ENCODE data around the gene MZF1. TPM values are rescaled to one million over a fixed set of nuclear protein-coding genes. Genes with fewer than 3 reads are reported as not detected.

The MZF1 gene
- total and polyA plus RNA-seq, 9 of the 15 experiments (the other 6 are each of a cell fraction or from before 2014, with no cell fraction given), result 0.31 to 29.3 (median 11.5) TPM

DNA sequence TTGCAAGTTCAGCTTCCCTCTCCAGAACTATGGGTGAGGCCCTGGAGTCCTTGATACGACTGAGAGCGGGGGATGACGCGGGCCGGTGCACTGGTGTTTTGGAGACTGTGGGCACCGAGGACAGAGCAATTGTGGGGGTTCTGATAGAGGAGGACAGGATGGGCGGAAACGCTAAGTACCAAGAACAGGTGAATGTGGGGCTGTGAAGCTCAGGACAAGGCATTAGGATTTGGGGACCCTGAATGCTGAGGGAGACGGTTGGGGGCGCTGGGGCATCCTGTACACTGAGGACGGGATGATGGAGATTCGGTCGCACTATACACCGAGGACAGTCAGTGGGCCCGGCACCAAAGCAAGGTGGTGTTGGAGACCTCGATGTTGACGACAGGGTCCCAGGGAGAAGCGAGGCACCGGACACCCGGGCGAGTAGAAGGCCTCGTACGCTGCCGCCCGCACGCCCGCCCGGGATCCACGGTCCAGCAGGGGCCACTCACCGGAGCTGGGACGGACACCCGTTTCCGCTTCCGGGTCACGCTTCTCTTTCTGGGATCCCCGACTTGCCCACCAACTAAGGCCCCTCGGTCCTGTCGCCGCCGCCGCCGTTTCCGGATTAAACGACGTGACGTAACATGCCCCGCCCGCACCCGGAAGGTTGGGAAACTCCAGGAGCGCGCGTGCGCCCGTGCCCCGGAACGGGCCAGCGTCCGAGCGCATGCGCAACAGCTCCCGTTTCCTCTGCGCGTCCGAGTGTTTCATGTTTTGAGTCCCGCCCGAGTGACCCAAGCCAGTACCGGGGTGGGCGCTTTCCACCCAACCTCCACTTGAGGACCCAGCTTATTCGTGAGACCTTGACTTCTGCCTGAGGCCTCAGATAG, 18.4 kb downstream of the MZF1 start, which contains the start of gene CHMP2A (continued):
- TF ChIP-seq ZNF785 (CRISPR knock-in tag; IDR thresholded peaks at IDR 0.05), result no peak
- TF ChIP-seq, protein P1, sequence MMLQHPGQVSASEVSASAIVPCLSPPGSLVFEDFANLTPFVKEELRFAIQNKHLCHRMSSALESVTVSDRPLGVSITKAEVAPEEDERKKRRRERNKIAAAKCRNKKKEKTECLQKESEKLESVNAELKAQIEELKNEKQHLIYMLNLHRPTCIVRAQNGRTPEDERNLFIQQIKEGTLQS (IDR thresholded peaks at IDR 0.05), result peak; percentile 87
- TF ChIP-seq, protein P1 (CRISPR knock-in tag; conservative IDR thresholded peaks at IDR 0.05), result peak; percentile 15; the same call in 1 of the 2 replicates
- no peak for TF ChIP-seq GATA2 (CRISPR knock-in tag; IDR thresholded peaks at IDR 0.05)
- TF ChIP-seq HMG20B (CRISPR knock-in tag; IDR thresholded peaks at IDR 0.05), result peak; percentile 60; the same call in 1 of the 2 replicates
- TF ChIP-seq JUND (IDR thresholded peaks at IDR 0.05; ENCODE audit: borderline replicate concordance, low read depth, low read length), result peak; percentile 76
- TF ChIP-seq JUND (tag; IDR thresholded peaks at IDR 0.05; ENCODE audit: borderline replicate concordance, low read depth, low read length), result peak; percentile 37; the same call in 1 of the 3 replicates
- TF ChIP-seq DNMT1 (IDR thresholded peaks at IDR 0.05), result no peak; the same call in 1 of the 2 replicates
- peak; percentile 94 for TF ChIP-seq CCNT2 (IDR thresholded peaks at IDR 0.05; ENCODE audit: borderline replicate concordance, extremely low read depth, insufficient read length, low read depth, low read length)
- peak; percentile 99 for TF ChIP-seq ZBTB40 (IDR thresholded peaks at IDR 0.05)
- TF ChIP-seq ZBTB40 (CRISPR knock-in tag; IDR thresholded peaks at IDR 0.05), result no peak
- peak; percentile 26; the same call in 1 of the 2 replicates for TF ChIP-seq DEAF1 (CRISPR knock-in tag; IDR thresholded peaks at IDR 0.05)
- TF ChIP-seq NFIC (IDR thresholded peaks at IDR 0.05), result no peak
- TF ChIP-seq HNRNPLL (IDR thresholded peaks at IDR 0.05; ENCODE audit: low read depth, low read length, poor library complexity, severe bottlenecking), result peak; percentile 76
- TF ChIP-seq MTA2 (IDR thresholded peaks at IDR 0.05; ENCODE audit: low read depth), result peak; percentile 51; the same call in 1 of the 2 replicates

All from K562 (cell line).